ENCODE data around the gene C1QTNF2. TPM values are rescaled to one million over a fixed set of nuclear protein-coding genes. Genes with fewer than 3 reads are reported as not detected.

Gene C1QTNF2
- total and polyA plus RNA-seq, 7 donors, result 0.08 to 1.8 (median 0.35) TPM

DNA sequence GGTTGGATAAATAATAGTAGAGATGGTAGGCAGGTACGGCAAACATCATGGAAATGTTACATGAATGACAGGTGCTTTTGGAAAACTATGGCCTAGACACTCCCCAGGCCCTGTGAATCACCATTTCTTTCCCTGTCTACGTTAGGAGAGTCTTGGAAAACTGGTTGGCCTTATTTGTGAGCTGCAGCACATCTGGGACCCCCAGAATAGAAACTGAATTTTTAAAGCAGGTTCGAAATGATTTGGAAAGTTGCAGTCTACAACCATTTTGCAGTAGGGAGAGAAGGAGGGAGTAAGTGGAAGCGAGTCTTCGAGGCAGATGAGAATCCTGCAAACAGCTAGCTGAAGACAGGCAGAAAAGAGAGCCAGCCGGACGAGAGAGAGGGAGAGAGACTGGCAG lies 13.0 kb downstream of the C1QTNF2 start:
- Histone ChIP-seq H3K4me3 (no peak overlapping the region), H3K9me3 (no peaks in the 10 kb centered on the region), H3K27ac (peak overlapping the region; percentile 46), H3K27me3 (ENCODE audit: insufficient read depth in 3 of 3, low read length in 2 of 3) (no peaks in the 10 kb centered on the region), H3K4me1 (peaks cover 22% of the 10 kb centered on the region), H3K36me3 (ENCODE audit: insufficient read depth in 1 of 2, low read depth in 1 of 2) (no peaks in the 10 kb centered on the region)
- intact Hi-C loops (cut with DNase I), result no loop called here
- DNase-seq (no peak), ATAC-seq (no peak)
- TF ChIP-seq CTCF (IDR thresholded peaks at IDR 0.05), result no peak
- WGBS, 3 donors, result 21 to 38% (median 32%) methylated on average over 7 of the region's 7 CpGs

GRCh38 chr5:160356550-160357347 lies 13.7 kb downstream of the C1QTNF2 start:
- WGBS, 3 donors, result 50 to 64% (median 53%) methylated on average over 7 of the region's 7 CpGs
- H3K9me3 ChIP-seq, result no peaks in the 10 kb centered on the region
- DNase-seq (no peak), ATAC-seq (no peak)
- H3K36me3 ChIP-seq (ENCODE audit: insufficient read depth in 1 of 2, low read depth in 1 of 2), result no peaks in the 10 kb centered on the region
- peak overlapping the region; percentile 46 for H3K27ac ChIP-seq
- TF ChIP-seq CTCF (IDR thresholded peaks at IDR 0.05), result no peak
- no peaks in the 10 kb centered on the region for H3K27me3 ChIP-seq (ENCODE audit: insufficient read depth in 3 of 3, low read length in 2 of 3)
- H3K4me3 ChIP-seq, result no peak overlapping the region
- intact Hi-C loops (cut with DNase I), result no loop called here
- H3K4me1 ChIP-seq, result peaks cover 22% of the 10 kb centered on the region

GRCh38 chr5:160354666-160355065 lies 15.8 kb downstream of the C1QTNF2 start:
- Histone ChIP-seq H3K27ac (no peak overlapping the region), H3K4me3 (no peak overlapping the region), H3K9me3 (no peaks in the 10 kb centered on the region), H3K36me3 (ENCODE audit: insufficient read depth in 1 of 2, low read depth in 1 of 2) (no peaks in the 10 kb centered on the region), H3K27me3 (ENCODE audit: insufficient read depth in 3 of 3, low read length in 2 of 3) (no peaks in the 10 kb centered on the region), H3K4me1 (peaks cover 22% of the 10 kb centered on the region)
- intact Hi-C loops (cut with DNase I), result no loop called here
- WGBS, 3 donors, result 95 to 97% (median 96%) methylated on average over 14 of the region's 14 CpGs
- DNase-seq, result no peak
- no peak for TF ChIP-seq CTCF (IDR thresholded peaks at IDR 0.05)
- no peak for ATAC-seq

GRCh38 chr5:160353379-160353778 lies 17.0 kb downstream of the C1QTNF2 start:
- no peaks in the 10 kb centered on the region for H3K27me3 ChIP-seq (ENCODE audit: insufficient read depth in 3 of 3, low read length in 2 of 3)
- H3K27ac ChIP-seq, result peak overlapping the region; percentile 55
- H3K4me3 ChIP-seq, result no peak overlapping the region
- H3K9me3 ChIP-seq, result no peaks in the 10 kb centered on the region
- peak; percentile 97 to 99 (median 98) for ATAC-seq
- peak; percentile 69 to 87 for DNase-seq
- no peaks in the 10 kb centered on the region for H3K36me3 ChIP-seq (ENCODE audit: insufficient read depth in 1 of 2, low read depth in 1 of 2)
- intact Hi-C loops (cut with DNase I), result no loop called here
- 26 to 47% (median 30%) methylated on average over 8 of the region's 8 CpGs for WGBS, 3 donors
- peaks cover 21% of the 10 kb centered on the region for H3K4me1 ChIP-seq
- no peak for TF ChIP-seq CTCF (IDR thresholded peaks at IDR 0.05)

DNA sequence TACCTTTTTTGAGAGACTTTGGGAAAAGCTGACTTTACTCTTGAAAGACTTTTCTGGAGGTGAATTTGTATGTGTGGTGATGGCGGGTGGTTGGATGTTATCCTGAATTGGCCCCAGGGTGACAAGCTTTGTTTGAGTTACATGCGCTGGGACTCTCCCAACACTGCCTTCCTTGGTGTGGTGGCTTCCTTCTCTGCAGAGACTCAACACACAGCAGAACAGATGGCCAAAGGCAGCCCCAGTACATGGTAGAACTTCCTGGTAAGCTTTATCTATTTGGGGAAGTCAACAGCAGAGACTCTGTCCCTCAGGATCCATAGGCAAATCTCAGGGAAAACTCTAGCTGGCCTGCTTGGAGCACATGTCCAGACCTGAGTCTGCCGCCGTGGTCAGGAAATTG lies 18.1 kb downstream of the C1QTNF2 start:
- intact Hi-C loops (cut with DNase I), result no loop called here
- no peak for ATAC-seq
- no peak for DNase-seq
- no peak overlapping the region for H3K4me3 ChIP-seq
- no peak for TF ChIP-seq CTCF (IDR thresholded peaks at IDR 0.05)
- no peaks in the 10 kb centered on the region for H3K9me3 ChIP-seq
- no peak overlapping the region for H3K27ac ChIP-seq
- H3K27me3 ChIP-seq (ENCODE audit: insufficient read depth in 3 of 3, low read length in 2 of 3), result no peaks in the 10 kb centered on the region
- peaks cover 13% of the 10 kb centered on the region for H3K4me1 ChIP-seq
- WGBS, 3 donors, result 80 to 92% (median 86%) methylated on average over 4 of the region's 4 CpGs
- no peaks in the 10 kb centered on the region for H3K36me3 ChIP-seq (ENCODE audit: insufficient read depth in 1 of 2, low read depth in 1 of 2)

Data from psoas muscle (tissue), 8 donors.